ENCODE data around the gene CXXC5.
"Not testable (repeated sequence)": the region's sequence is repeated elsewhere in the genome, so short reads cannot be mapped to it uniquely, and the experiment has no call there.

The CXXC5 gene

GRCh38 chr5:139710319-139711066 is 62.3 kb downstream of the CXXC5 start:
- Mint-ChIP-seq H3K4me3 (peak overlapping the region; percentile 64), H3K27ac (peak overlapping the region; percentile 37), H3K36me3 (no peaks in the 10 kb centered on the region), H3K9me3 (no peaks in the 10 kb centered on the region), H3K4me1 (peaks cover 30% of the 10 kb centered on the region)
- ATAC-seq (peak; percentile 67), DNase-seq (ENCODE audit: low spot score in 2 of 2) (peak; percentile 42 to 66)

GRCh38 chr5:139711067-139711905 is 63.1 kb downstream of the CXXC5 start:
- Mint-ChIP-seq H3K9me3 (no peaks in the 10 kb centered on the region), H3K4me1 (peaks cover 25% of the 10 kb centered on the region), H3K36me3 (no peaks in the 10 kb centered on the region), H3K4me3 (peak overlapping the region; percentile 64), H3K27ac (no peak overlapping the region)
- peak; percentile 76 for ATAC-seq
- DNase-seq (ENCODE audit: low spot score in 2 of 2): peak in 1 of 2 donors; percentile 74

GRCh38 chr5:139711906-139712224 is 63.7 kb downstream of the CXXC5 start:
- Mint-ChIP-seq H3K4me3 (peak overlapping the region; percentile 64), H3K36me3 (no peaks in the 10 kb centered on the region), H3K4me1 (peaks cover 25% of the 10 kb centered on the region), H3K27ac (no peak overlapping the region), H3K9me3 (no peaks in the 10 kb centered on the region)
- ATAC-seq (no peak), DNase-seq (ENCODE audit: low spot score in 2 of 2) (no peak)

GRCh38 chr5:139712412-139712811 is 64.3 kb downstream of the CXXC5 start:
- H3K4me3 Mint-ChIP-seq: no peak overlapping the region

GRCh38 chr5:139713898-139714297 is 65.7 kb downstream of the CXXC5 start:
- not testable (repeated sequence) for H3K27ac Mint-ChIP-seq; DNase-seq (ENCODE audit: low spot score in 2 of 2); ATAC-seq; H3K36me3 Mint-ChIP-seq; H3K4me3 Mint-ChIP-seq; H3K9me3 Mint-ChIP-seq
- peaks cover 19% of the 10 kb centered on the region for H3K4me1 Mint-ChIP-seq

More at GRCh38 chr5:139712412-139712811, 64.3 kb downstream of the CXXC5 start:
- H3K4me1 Mint-ChIP-seq: peaks cover 25% of the 10 kb centered on the region
- ATAC-seq (no peak), DNase-seq (ENCODE audit: low spot score in 2 of 2) (no peak)
- H3K27ac Mint-ChIP-seq: no peak overlapping the region
- H3K9me3 Mint-ChIP-seq: no peaks in the 10 kb centered on the region
- H3K36me3 Mint-ChIP-seq: no peaks in the 10 kb centered on the region

- no peak overlapping the region for H3K27ac Mint-ChIP-seq
- H3K4me3 Mint-ChIP-seq: no peak overlapping the region
- H3K9me3 Mint-ChIP-seq: peaks cover 5% of the 10 kb centered on the region
- DNase-seq (ENCODE audit: low spot score in 2 of 2): no peak
- ATAC-seq: no peak
- H3K36me3 Mint-ChIP-seq: no peaks in the 10 kb centered on the region
- peaks cover 11% of the 10 kb centered on the region for H3K4me1 Mint-ChIP-seq
These were observed 69.1 kb downstream of the CXXC5 start for GRCh38 chr5:139717221-139717620.

- not testable (repeated sequence) for H3K36me3 Mint-ChIP-seq; H3K4me3 Mint-ChIP-seq; H3K27ac Mint-ChIP-seq; H3K9me3 Mint-ChIP-seq; DNase-seq (ENCODE audit: low spot score in 2 of 2); H3K4me1 Mint-ChIP-seq; ATAC-seq
These were observed 70.3 kb downstream of the CXXC5 start for GRCh38 chr5:139718403-139718802.

GRCh38 chr5:139719970-139720369 is 71.8 kb downstream of the CXXC5 start:
- not testable (repeated sequence) for H3K36me3 Mint-ChIP-seq; H3K9me3 Mint-ChIP-seq; DNase-seq (ENCODE audit: low spot score in 2 of 2); H3K27ac Mint-ChIP-seq; ATAC-seq; H3K4me3 Mint-ChIP-seq; H3K4me1 Mint-ChIP-seq

- H3K4me1 Mint-ChIP-seq: no peaks in the 10 kb centered on the region
- H3K9me3 Mint-ChIP-seq: no peaks in the 10 kb centered on the region
- no peak for ATAC-seq
- H3K27ac Mint-ChIP-seq: peak overlapping the region; percentile 80
- H3K4me3 Mint-ChIP-seq: no peak overlapping the region
- no peak for DNase-seq (ENCODE audit: low spot score in 2 of 2)
- no peaks in the 10 kb centered on the region for H3K36me3 Mint-ChIP-seq
These were observed 75.9 kb downstream of the CXXC5 start for GRCh38 chr5:139723986-139724587.

GRCh38 chr5:139725073-139725830 is 77.1 kb downstream of the CXXC5 start:
- DNase-seq (ENCODE audit: low spot score in 2 of 2): no peak
- H3K4me3 Mint-ChIP-seq: no peak overlapping the region
- H3K9me3 Mint-ChIP-seq: no peaks in the 10 kb centered on the region
- H3K27ac Mint-ChIP-seq: peak overlapping the region; percentile 80
- no peaks in the 10 kb centered on the region for H3K4me1 Mint-ChIP-seq
- H3K36me3 Mint-ChIP-seq: no peaks in the 10 kb centered on the region
- no peak for ATAC-seq

- Mint-ChIP-seq H3K4me3 (no peak overlapping the region), H3K27ac (no peak overlapping the region), H3K9me3 (no peaks in the 10 kb centered on the region), H3K36me3 (no peaks in the 10 kb centered on the region), H3K4me1 (no peaks in the 10 kb centered on the region)
- no peak for ATAC-seq
- DNase-seq (ENCODE audit: low spot score in 2 of 2): no peak
These were observed 78.1 kb downstream of the CXXC5 start for GRCh38 chr5:139726248-139726647.

GRCh38 chr5:139727615-139728014 is 79.5 kb downstream of the CXXC5 start:
- H3K27ac Mint-ChIP-seq; H3K4me1 Mint-ChIP-seq; H3K9me3 Mint-ChIP-seq; H3K4me3 Mint-ChIP-seq; DNase-seq (ENCODE audit: low spot score in 2 of 2); ATAC-seq; H3K36me3 Mint-ChIP-seq: not testable (repeated sequence)

- Mint-ChIP-seq H3K4me3 (no peak overlapping the region), H3K27ac (no peak overlapping the region), H3K4me1 (no peaks in the 10 kb centered on the region), H3K36me3 (no peaks in the 10 kb centered on the region), H3K9me3 (no peaks in the 10 kb centered on the region)
- ATAC-seq (no peak), DNase-seq (ENCODE audit: low spot score in 2 of 2) (no peak)
These were observed 83.1 kb downstream of the CXXC5 start for GRCh38 chr5:139731281-139731680.

- ATAC-seq (no peak), DNase-seq (ENCODE audit: low spot score in 2 of 2) (no peak)
- Mint-ChIP-seq H3K4me3 (no peak overlapping the region), H3K36me3 (no peaks in the 10 kb centered on the region), H3K27ac (no peak overlapping the region), H3K4me1 (no peaks in the 10 kb centered on the region), H3K9me3 (no peaks in the 10 kb centered on the region)
These were observed 83.9 kb downstream of the CXXC5 start for GRCh38 chr5:139732019-139732418.

Measured in stimulated activated effector memory CD8-positive, alpha-beta T cell treated with anti-CD3 and anti-CD28 coated beads, Interleukin-12 subunit alpha, Interleukin-12 subunit beta, amount 100 ng/mL, for 72 hours (primary cell).